ENCODE results near the gene SCGB3A2.

SCGB3A2 gene

DNA sequence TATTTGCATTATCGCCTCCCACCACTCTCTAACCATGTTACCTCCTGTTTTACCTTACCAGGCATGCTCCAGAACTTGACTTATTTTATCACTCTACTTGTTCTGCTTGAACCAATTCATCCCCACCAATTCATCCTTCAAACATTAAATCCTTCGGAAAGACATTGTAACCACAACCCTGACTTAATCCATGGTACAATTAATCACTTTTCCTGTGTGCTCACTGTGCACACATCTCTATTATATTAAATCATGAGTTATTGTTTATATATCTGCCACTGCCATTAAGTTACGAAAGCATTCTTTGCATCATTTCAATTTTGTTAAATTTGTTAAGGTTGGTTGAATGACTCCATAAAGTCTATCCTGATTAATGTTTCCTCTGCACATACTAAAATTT lies 35.3 kb downstream of the SCGB3A2 start:
- H3K4me3 ChIP-seq (ENCODE audit: low read depth, low read length), result no peak overlapping the region
- no peak for DNase-seq (ENCODE audit: low read depth)
- TF ChIP-seq, protein P1, sequence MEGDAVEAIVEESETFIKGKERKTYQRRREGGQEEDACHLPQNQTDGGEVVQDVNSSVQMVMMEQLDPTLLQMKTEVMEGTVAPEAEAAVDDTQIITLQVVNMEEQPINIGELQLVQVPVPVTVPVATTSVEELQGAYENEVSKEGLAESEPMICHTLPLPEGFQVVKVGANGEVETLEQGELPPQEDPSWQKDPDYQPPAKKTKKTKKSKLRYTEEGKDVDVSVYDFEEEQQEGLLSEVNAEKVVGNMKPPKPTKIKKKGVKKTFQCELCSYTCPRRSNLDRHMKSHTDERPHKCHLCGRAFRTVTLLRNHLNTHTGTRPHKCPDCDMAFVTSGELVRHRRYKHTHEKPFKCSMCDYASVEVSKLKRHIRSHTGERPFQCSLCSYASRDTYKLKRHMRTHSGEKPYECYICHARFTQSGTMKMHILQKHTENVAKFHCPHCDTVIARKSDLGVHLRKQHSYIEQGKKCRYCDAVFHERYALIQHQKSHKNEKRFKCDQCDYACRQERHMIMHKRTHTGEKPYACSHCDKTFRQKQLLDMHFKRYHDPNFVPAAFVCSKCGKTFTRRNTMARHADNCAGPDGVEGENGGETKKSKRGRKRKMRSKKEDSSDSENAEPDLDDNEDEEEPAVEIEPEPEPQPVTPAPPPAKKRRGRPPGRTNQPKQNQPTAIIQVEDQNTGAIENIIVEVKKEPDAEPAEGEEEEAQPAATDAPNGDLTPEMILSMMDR (IDR thresholded peaks at IDR 0.05; ENCODE audit: insufficient read depth, low read depth, low read length, missing control alignments), result no peak

DNA sequence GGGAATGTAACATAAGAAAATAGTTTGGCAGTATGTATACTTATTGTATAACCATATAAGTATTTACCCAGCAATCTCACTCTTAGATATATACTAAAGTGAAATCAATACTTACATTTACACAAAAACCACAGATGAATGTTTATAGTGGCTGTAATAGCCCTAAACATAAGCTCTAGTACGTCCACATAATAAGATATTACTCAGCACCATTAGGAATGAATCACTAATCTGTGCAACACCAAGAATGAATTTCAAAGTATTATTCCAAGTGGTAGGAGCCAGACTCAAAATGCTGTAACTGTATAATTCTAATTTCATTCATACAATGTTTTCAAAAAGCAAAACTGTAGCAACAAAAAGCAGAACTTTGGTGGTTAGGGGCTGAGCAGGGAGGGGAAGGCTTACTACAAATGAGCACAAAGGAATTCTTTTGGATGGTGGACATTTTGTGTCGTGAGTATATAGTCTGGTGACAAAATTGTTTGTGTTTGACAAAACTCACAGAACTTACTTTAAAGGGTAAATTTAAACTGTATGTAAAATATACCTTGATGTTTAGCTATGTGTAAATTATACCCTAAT lies 39.7 kb downstream of the SCGB3A2 start:
- TF ChIP-seq, protein P1 (IDR thresholded peaks at IDR 0.05; ENCODE audit: insufficient read depth, low read depth, low read length, missing control alignments), result no peak
- H3K4me3 ChIP-seq (ENCODE audit: low read depth, low read length), result no peak overlapping the region
- no peak for DNase-seq (ENCODE audit: low read depth)

DNA sequence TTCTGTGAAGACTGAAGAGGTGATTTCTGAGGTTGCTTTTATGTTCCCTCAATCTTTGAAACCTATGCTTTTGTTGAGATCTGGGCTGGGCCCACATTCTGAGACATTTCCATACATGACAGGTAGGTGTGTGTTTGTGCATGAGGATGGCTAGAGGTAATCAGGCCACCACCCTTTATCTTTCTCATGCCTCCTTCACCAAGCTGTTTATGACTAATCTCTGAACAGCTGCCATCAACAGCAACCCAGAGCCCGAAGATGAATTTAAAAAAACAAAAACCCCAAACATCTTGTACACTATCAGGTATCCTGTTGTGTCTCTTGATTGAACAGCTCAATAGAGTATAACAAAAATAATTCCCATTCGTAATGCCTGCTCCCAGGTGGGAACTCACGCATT lies 40.4 kb downstream of the SCGB3A2 start:
- no peak overlapping the region for H3K4me3 ChIP-seq (ENCODE audit: low read depth, low read length)
- TF ChIP-seq, protein P1 (IDR thresholded peaks at IDR 0.05; ENCODE audit: insufficient read depth, low read depth, low read length, missing control alignments), result no peak
- no peak for DNase-seq (ENCODE audit: low read depth)

DNA sequence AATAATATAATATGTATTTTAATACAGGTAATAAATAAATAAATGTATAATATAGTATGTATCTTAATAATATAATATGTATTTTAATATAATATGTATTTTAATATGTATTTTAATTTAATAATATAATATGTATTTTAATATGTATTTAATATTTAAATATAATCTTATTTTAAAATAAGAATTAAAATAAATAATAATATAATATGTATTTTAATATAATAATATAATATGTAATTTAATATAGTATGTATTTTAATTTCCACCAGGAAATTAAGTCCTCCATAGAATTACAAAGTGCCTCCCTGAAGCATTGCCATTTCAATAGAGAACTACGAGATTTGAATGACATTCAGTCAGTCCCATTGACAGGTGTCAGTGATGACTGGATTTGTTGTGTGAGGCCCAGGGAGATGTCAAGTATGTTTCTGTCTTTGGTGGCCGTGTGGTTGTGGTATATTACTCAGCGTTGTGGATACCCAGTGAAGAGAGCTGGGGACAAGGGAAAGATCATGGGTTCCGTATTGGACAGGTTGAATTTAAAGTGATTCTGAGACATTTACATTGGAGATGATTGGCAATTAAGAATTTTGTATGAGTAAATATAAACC lies 42.0 kb downstream of the SCGB3A2 start:
- no peak for DNase-seq (ENCODE audit: low read depth)
- H3K4me3 ChIP-seq (ENCODE audit: low read depth, low read length), result no peak overlapping the region
- TF ChIP-seq, protein P1 (IDR thresholded peaks at IDR 0.05; ENCODE audit: insufficient read depth, low read depth, low read length, missing control alignments), result no peak

DNA sequence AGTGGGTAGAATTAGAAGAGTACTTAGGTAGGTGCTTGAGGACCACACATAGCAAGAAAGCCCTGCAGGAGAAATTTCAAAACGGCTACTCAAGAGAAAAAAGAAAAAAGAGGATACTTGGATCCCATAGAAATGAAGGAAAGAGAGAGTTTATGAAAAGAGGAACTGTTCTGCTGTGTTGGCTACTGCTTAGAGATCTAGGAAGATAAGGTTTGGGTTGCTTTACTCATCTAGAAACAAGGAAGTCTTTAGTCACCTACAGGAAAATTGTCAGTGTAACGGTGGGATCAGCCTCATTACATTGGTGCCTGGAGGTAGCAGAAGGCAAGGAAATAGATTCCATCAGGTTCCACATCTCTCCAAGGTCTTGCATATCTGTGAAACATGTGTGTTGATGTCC lies 42.6 kb downstream of the SCGB3A2 start:
- TF ChIP-seq, protein P1 (IDR thresholded peaks at IDR 0.05; ENCODE audit: insufficient read depth, low read depth, low read length, missing control alignments), result no peak
- DNase-seq (ENCODE audit: low read depth), result no peak
- H3K4me3 ChIP-seq (ENCODE audit: low read depth, low read length), result no peak overlapping the region

DNA sequence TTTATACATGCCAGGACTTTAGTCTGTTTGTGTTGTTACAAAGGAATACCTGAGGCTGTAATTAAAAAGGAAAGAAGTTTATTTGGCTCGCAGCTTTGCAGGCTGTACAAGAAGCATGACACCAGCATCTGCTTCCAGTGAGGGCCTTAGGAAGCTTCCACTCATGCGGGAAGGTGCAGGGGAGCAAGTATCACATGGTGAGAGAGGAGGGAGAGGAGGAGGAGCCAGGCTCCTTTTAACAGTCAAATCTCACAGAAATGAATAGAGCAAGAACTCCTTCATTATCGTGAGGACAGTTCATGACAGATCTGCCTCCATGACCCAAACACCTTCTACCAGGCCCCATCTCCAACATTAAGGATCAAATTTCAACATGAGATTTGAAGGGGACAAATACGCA lies 46.5 kb downstream of the SCGB3A2 start:
- TF ChIP-seq, protein P1 (IDR thresholded peaks at IDR 0.05; ENCODE audit: insufficient read depth, low read depth, low read length, missing control alignments), result no peak
- no peak overlapping the region for H3K4me3 ChIP-seq (ENCODE audit: low read depth, low read length)
- no peak for DNase-seq (ENCODE audit: low read depth)

DNA sequence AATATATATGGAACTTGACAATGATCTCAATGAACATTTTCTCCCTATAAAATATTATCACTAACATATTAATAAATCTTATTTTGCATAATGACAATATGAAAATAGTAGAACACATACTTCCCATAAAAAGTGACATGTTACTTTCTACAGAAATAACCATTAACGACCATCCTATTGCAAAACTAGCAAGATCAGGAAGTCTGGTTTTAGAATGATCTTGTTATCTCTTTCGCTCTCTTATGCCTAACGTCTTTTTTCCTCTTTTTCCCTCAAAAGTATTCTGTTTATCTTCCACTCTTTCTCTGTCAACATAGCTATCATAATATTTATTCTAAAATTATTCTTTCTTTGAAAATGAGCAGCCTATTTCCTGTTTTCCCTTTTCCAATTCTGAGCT lies 49.4 kb downstream of the SCGB3A2 start:
- TF ChIP-seq, protein P1 (IDR thresholded peaks at IDR 0.05; ENCODE audit: insufficient read depth, low read depth, low read length, missing control alignments), result no peak
- no peak for DNase-seq (ENCODE audit: low read depth)
- H3K4me3 ChIP-seq (ENCODE audit: low read depth, low read length), result no peak overlapping the region

Measured in GM12865 (cell line).